ENCODE results near the gene RSU1.

DNA sequence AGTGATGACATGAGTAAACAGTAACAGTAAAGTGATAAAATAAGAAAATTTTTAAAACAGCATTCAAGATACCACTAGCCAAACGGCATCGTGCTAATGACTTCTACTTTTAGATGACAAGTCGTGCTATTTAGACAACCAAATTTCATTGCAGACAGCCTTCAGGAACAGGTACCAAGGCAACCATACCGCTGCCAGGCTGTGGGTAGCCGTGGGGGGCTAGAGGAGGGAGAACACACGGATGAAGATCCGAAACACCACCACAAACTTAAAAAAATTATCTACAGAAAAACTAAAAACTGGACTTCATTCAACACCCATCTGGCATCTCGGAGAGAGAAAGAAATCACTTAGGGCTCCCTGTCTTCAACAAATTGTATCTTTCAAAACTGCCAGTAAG, 89.6 kb downstream of the RSU1 start:
- TF ChIP-seq, protein P1, sequence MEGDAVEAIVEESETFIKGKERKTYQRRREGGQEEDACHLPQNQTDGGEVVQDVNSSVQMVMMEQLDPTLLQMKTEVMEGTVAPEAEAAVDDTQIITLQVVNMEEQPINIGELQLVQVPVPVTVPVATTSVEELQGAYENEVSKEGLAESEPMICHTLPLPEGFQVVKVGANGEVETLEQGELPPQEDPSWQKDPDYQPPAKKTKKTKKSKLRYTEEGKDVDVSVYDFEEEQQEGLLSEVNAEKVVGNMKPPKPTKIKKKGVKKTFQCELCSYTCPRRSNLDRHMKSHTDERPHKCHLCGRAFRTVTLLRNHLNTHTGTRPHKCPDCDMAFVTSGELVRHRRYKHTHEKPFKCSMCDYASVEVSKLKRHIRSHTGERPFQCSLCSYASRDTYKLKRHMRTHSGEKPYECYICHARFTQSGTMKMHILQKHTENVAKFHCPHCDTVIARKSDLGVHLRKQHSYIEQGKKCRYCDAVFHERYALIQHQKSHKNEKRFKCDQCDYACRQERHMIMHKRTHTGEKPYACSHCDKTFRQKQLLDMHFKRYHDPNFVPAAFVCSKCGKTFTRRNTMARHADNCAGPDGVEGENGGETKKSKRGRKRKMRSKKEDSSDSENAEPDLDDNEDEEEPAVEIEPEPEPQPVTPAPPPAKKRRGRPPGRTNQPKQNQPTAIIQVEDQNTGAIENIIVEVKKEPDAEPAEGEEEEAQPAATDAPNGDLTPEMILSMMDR (IDR thresholded peaks at IDR 0.05): no peak
- no peak for TF ChIP-seq POLR2AphosphoS5 (IDR thresholded peaks at IDR 0.05)

Data from sigmoid colon (tissue), 4 donors.